ENCODE results near the gene TMUB1. TPM values are rescaled to one million over a fixed set of nuclear protein-coding genes. Genes with fewer than 3 reads are reported as not detected.

TMUB1 gene
- total and polyA plus RNA-seq, 2 experiments from 2014 or later, result 45.0 to 83.1 TPM

- Histone ChIP-seq H3K27ac (no peak overlapping the region), H3K27me3 (no peaks in the 10 kb centered on the region), H3K79me2 (peaks cover 46% of the 10 kb centered on the region), H3K36me3 (replicated peaks; ENCODE audit: insufficient read depth, low read depth) (no peaks in the 10 kb centered on the region), H3K9me2 (replicated peaks; ENCODE audit: insufficient read depth) (no peaks in the 10 kb centered on the region), H3K4me1 (ENCODE audit: insufficient read depth) (peaks cover 17% of the 10 kb centered on the region), H3K4me3 (no peak overlapping the region), H3K4me2 (peak overlapping the region; percentile 75), H3K9me3 (ENCODE audit: low read depth) (no peaks in the 10 kb centered on the region), H2AFZ (no peak overlapping the region), H4K20me1 (ENCODE audit: insufficient read depth, poor library complexity, severe bottlenecking) (peaks cover 57% of the 10 kb centered on the region)
- TF ChIP-seq CTCF (IDR thresholded peaks at IDR 0.05; ENCODE audit: poor library complexity) (no peak), EZH2 (IDR thresholded peaks at IDR 0.05; ENCODE audit: borderline replicate concordance) (no peak), EZH2phosphoT487 (IDR thresholded peaks at IDR 0.05; ENCODE audit: low read depth, severe bottlenecking, unreplicated experiment) (no peak)
- no peak for DNase-seq (ENCODE audit: low spot score)
- WGBS (ENCODE audit: low lambda C conversion rate, missing lambda C conversion rate), result 97% methylated on average over 27 of the region's 27 CpGs
Observed at GRCh38 chr7:151116603-151117440, 33.5 kb upstream of the TMUB1 start.

GRCh38 chr7:151115836-151116418, 32.6 kb upstream of the TMUB1 start:
- H3K27me3 ChIP-seq, result no peaks in the 10 kb centered on the region
- H4K20me1 ChIP-seq (ENCODE audit: insufficient read depth, poor library complexity, severe bottlenecking), result peaks cover 62% of the 10 kb centered on the region
- WGBS (ENCODE audit: low lambda C conversion rate, missing lambda C conversion rate), result 61% methylated on average over 14 of the region's 14 CpGs
- H3K4me1 ChIP-seq (ENCODE audit: insufficient read depth), result peaks cover 17% of the 10 kb centered on the region
- H3K9me2 ChIP-seq (replicated peaks; ENCODE audit: insufficient read depth), result no peaks in the 10 kb centered on the region
- H3K79me2 ChIP-seq, result peaks cover 54% of the 10 kb centered on the region
- H3K4me3 ChIP-seq, result no peak overlapping the region
- peak; percentile 68 for DNase-seq (ENCODE audit: low spot score)
- H3K27ac ChIP-seq, result peak overlapping the region; percentile 40
- no peak for TF ChIP-seq CTCF (IDR thresholded peaks at IDR 0.05; ENCODE audit: poor library complexity)
- TF ChIP-seq EZH2phosphoT487 (IDR thresholded peaks at IDR 0.05; ENCODE audit: low read depth, severe bottlenecking, unreplicated experiment), result no peak
- TF ChIP-seq EZH2 (IDR thresholded peaks at IDR 0.05; ENCODE audit: borderline replicate concordance), result no peak
- peak overlapping the region; percentile 75 for H3K4me2 ChIP-seq
- H2AFZ ChIP-seq, result no peak overlapping the region
- no peaks in the 10 kb centered on the region for H3K36me3 ChIP-seq (replicated peaks; ENCODE audit: insufficient read depth, low read depth)
- no peaks in the 10 kb centered on the region for H3K9me3 ChIP-seq (ENCODE audit: low read depth)

GRCh38 chr7:151115121-151115835, 32.0 kb upstream of the TMUB1 start:
- H3K36me3 ChIP-seq (replicated peaks; ENCODE audit: insufficient read depth, low read depth), result no peaks in the 10 kb centered on the region
- DNase-seq (ENCODE audit: low spot score), result peak; percentile 72
- TF ChIP-seq EZH2 (IDR thresholded peaks at IDR 0.05; ENCODE audit: borderline replicate concordance), result no peak
- no peak for TF ChIP-seq CTCF (IDR thresholded peaks at IDR 0.05; ENCODE audit: poor library complexity)
- no peak for TF ChIP-seq EZH2phosphoT487 (IDR thresholded peaks at IDR 0.05; ENCODE audit: low read depth, severe bottlenecking, unreplicated experiment)
- no peak overlapping the region for H3K4me3 ChIP-seq
- H2AFZ ChIP-seq, result no peak overlapping the region
- no peaks in the 10 kb centered on the region for H3K9me2 ChIP-seq (replicated peaks; ENCODE audit: insufficient read depth)
- no peaks in the 10 kb centered on the region for H3K27me3 ChIP-seq
- WGBS (ENCODE audit: low lambda C conversion rate, missing lambda C conversion rate), result 4% methylated on average over 74 of the region's 114 CpGs
- H4K20me1 ChIP-seq (ENCODE audit: insufficient read depth, poor library complexity, severe bottlenecking), result peaks cover 69% of the 10 kb centered on the region
- peak overlapping the region; percentile 40 for H3K27ac ChIP-seq
- H3K79me2 ChIP-seq, result peaks cover 59% of the 10 kb centered on the region
- peaks cover 17% of the 10 kb centered on the region for H3K4me1 ChIP-seq (ENCODE audit: insufficient read depth)
- H3K4me2 ChIP-seq, result peak overlapping the region; percentile 75
- H3K9me3 ChIP-seq (ENCODE audit: low read depth), result no peaks in the 10 kb centered on the region

All from hepatocyte (in vitro differentiated cells).